TTC549 (cell line): ENCODE results near the gene EBF3.

ENCODE experiments used
- FAIRE-seq: peaks from 2 replicates; lab custom pipeline; 2012; peaks lifted over from hg19 to GRCh38; lab: Jason Lieb, UNC

The EBF3 gene

DNA sequence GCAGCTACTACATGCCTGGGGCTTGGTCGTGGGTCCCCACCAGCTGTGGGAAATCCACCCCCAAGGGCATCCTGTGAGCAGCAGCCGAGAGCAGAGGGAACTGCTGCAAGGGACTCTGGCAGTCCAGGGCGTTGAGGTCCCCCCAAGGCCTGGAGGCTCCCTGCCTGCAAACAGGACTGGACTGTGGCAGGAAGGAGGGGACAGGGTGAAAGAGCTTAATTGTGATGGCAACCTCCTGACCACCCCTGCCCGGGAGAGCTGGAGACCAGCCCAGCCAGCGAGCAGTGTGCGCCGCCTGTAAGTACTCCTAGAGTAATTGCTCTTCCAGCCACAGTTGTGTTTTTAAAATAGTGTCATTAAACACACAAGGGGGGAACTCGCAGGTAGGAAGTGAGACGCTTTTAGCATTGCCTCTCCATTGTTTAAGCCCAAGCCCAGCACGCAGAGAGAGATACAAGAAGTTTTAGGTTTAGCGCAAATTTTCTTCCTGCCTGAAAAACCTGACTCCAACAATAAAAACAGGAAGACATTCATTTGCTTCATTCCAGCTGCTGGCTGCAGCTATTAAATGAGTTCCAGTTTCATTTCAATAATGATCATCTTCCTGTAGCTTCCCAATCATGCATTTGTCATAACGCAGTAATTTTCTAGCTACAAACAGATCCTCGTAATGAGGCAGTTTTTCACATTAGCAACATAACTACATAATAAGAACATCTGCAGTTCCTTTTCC, 111.1 kb downstream of the EBF3 start:
- FAIRE-seq: no peak

- FAIRE-seq: no peak
Observed at GRCh38 chr10:129851941-129852640, 112.0 kb downstream of the EBF3 start.

DNA sequence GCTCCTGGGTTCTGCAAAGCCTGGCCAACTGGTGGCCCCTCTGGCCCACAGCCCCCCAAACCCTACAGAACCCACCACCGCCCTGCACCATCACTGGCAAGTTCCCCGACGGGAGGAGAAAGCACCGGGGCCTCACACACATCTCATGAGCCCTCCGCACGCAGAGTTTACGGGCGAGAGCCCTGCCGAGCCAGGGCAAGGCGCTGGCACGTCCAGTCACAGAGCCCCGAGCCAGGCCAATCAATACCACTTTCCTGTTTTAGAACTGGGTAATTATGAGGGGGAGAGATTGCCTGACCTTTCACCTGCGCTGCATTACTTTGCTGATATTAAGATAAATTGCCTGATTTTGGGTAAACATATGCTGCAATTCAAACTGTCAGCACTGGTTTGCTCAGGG, 113.3 kb downstream of the EBF3 start:
- FAIRE-seq: no peak

DNA sequence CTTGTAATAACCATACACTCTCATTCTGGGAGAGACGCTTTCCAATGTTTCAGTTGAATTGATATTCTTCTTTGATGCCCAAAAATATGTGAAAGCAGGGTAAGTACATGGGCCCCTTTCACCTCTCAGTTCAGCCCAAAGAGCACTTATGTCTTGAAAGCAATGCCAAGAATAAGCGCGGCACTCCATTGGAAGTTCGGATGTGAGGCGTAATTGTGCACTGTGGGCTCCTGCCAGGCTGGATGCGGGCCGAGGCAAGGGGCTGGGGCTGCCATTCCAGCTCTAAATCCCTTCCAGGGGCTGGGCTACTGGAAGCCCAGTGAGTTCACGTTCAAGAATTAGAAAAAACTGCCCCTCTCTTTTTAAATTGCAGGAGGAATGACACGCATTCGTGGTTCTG, 113.8 kb downstream of the EBF3 start:
- no peak for FAIRE-seq

GRCh38 chr10:129849853-129850252, 114.2 kb downstream of the EBF3 start:
- FAIRE-seq: no peak

GRCh38 chr10:129849452-129849750, 114.7 kb downstream of the EBF3 start:
- no peak for FAIRE-seq

- no peak for FAIRE-seq
Observed at GRCh38 chr10:129848696-129849451, 115.2 kb downstream of the EBF3 start.

DNA sequence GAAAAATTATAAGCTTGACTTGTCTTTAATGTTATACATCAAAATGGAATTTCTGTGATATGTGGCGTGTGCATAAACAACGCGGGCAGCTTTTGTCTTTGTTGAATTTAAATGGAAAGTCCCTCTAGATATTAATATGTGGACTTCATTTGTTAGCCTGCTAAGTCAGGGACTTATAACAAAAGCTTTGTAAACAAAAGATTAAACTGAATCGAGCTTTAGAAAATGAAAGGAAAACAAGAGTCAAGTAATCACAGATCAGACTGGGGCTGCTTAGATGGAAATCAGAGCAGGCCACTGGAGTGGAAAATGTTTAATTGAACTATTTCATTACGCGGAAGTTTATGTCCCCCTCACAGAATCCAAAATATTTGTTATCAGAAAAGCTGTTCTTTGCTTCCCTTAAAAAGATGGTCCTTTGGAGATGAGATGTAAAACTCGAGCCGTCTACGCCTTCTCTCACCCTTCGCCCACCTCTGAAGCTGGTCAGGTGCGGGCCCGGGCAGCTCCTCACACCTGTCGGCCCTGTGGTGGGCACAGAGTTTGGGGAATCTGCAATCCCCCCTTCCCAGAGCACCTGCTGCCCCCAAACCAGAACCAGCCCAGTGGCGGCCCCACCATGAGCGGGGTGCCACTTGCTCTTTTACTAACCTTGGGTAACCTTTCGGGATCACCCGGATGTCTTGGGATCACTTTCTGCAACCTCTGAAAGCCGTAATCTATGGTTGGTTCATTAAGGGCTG, 116.2 kb downstream of the EBF3 start:
- FAIRE-seq: no peak

GRCh38 chr10:129846991-129847391, 117.1 kb downstream of the EBF3 start:
- no peak for FAIRE-seq

- no peak for FAIRE-seq
Observed at GRCh38 chr10:129845111-129845753, 118.8 kb downstream of the EBF3 start.

- FAIRE-seq: no peak
Observed at GRCh38 chr10:129844216-129844766, 119.8 kb downstream of the EBF3 start.

DNA sequence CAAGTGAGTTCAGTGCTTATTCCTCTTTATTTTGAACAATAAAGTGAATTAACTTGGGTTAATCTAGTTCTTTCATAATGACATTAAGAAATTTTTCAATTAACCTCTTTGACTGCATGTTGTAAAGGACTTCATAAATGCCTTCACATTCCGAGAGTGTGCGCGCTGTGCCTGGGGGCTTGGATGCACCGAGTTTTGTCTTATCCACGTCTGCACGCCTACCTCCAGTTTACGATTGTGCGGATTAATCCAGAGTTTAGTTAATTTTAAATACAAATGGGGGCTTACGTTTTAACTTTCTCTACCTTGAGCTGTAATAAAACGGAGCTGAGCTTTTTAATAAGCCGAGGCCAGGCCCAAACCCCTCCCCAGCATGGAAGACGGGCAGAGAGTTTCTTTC, 120.4 kb downstream of the EBF3 start:
- no peak for FAIRE-seq

- no peak for FAIRE-seq
Observed at GRCh38 chr10:129843131-129843541, 120.9 kb downstream of the EBF3 start.

DNA sequence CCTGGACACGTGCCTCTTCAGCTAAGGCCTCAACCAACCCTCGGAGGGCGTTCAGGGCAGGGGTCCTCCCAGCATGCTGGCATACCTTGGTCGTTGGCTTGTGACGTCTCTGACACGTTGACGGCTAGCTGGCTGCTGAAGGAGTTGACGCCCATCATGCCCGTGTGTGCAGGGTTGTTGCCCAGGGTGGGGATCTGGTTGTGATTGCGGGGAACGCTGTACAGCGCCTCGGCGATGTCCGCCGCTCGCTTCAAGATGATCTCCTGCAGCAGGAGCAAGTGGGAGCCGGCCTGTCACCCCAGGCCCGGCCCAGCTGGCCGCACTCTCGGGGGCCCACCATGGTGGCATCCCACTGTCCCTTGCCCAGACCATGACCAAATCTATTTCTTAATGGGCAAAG, 122.0 kb downstream of the EBF3 start:
- FAIRE-seq: no peak

- no peak for FAIRE-seq
Observed at GRCh38 chr10:129841590-129841989, 122.5 kb downstream of the EBF3 start.

DNA sequence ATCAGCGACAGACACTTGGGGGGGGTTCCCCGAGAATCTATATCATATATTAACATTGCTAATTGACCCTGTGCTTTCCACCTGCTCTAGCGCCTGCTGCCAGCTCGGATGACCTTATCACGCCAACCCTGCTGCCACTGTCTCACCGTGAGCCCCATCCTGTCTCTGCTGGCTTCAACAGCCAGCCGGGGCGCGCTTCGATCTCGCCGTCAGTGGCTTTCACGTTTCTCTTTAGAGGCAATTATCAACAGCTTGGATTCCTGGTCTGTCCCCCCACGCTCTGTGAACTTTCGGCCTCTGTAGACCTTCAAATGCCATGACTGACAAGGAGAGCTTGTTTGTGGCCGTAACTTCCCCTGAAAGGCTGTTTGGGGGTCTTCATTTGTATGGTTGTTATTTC, 123.0 kb downstream of the EBF3 start:
- FAIRE-seq: no peak

DNA sequence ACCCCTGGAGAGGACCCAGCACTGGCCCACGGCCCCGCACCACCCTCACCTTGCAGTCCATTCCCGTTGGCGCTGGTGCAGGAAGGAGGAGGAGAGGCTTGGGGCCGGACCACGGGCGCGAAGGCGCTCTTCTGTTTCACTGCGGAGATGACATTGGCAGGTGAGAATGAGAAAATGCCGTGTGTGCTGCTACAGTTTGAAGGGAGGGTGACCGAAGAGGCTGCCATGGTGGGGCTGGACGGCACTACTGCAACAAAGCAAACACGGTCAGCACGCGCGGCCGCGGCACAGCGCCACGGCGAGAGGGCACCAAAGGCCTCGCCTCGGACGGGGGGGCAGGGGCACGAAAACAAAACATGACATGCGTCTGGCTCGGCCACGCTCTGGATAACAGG, 123.9 kb downstream of the EBF3 start:
- FAIRE-seq: no peak

GRCh38 chr10:129839285-129840195, 124.5 kb downstream of the EBF3 start:
- no peak for FAIRE-seq

DNA sequence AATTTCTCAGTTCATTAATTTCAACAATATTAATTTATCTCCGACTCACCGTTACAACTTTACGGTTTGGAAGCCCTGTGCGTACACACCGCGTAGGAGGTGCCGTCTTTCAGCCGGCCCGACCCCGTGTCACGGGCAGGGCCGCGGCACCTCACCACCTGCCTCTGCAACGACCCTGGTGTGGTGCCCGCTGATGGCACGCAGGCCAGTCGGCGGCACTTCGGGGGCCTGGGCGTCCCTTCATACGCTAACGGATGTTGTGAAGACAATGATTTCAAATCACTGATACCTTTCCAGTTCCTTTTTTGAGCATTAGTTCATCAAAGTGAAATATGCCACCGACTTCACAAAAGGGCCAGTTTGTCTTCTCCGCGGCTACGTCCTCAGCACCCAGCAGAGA, 125.3 kb downstream of the EBF3 start:
- FAIRE-seq: no peak

- FAIRE-seq: no peak
Observed at GRCh38 chr10:129837909-129838582, 126.0 kb downstream of the EBF3 start.
